ENCODE results near the gene CCDC178. TPM values are rescaled to one million over a fixed set of nuclear protein-coding genes. Genes with fewer than 3 reads are reported as not detected.
"Not testable (repeated sequence)": the region's sequence is repeated elsewhere in the genome, so short reads cannot be mapped to it uniquely, and the experiment has no call there.

CCDC178 gene
- total and polyA plus RNA-seq, 9 donors, result 0.43 to 0.84 (median 0.54) TPM

DNA sequence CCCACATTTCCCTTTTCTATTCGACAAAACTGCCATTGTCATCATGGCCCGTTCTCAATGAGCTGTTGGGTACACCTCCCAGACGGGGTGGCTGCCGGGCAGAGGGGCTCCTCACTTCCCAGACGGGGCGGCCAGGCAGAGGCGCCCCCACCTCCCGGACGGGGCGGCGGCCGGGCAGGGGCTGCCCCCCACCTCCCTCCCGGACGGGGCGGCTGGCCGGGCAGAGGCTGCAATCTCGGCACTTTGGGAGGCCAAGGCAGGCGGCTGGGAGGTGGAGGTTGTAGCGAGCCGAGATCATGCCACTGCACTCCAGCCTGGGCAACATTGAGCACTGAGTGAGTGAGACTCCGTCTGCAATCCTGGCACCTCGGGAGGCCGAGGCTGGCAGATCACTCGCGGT is 292.7 kb downstream of the CCDC178 start:
- not testable (repeated sequence) for H3K4me3 ChIP-seq (ENCODE audit: low read length); DNase-seq; H3K9me3 ChIP-seq (replicated peaks; ENCODE audit: control insufficient read depth, low read depth, low read length); H3K27me3 ChIP-seq (ENCODE audit: control insufficient read depth, insufficient read depth, low read length); H3K27ac ChIP-seq (ENCODE audit: low read length); H3K4me1 ChIP-seq (ENCODE audit: control insufficient read depth, insufficient read depth, low read length); H3K36me3 ChIP-seq (ENCODE audit: control insufficient read depth, insufficient read depth, low read length)
- WGBS (ENCODE audit: insufficient coverage), result 95% methylated on average over 7 of the region's 25 CpGs

DNA sequence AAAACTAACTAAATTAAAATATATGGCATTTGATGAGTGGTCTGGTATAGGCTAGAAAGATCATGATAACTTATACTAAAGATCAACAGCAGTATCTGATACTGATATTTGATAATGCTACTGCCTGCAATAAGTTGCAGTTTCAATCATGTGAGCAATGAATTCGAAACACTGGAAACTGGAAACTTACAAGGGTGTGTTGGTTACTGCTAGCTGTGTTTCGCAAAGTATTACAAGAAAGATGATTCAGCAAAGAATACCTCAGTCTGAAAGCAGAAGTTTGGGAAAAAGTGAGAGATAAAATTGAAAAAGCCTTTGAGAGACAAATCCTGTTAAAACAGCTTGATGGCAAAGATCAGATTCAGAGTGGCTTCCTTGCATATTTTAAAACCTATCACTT is 294.5 kb downstream of the CCDC178 start:
- Histone ChIP-seq H3K4me1 (ENCODE audit: control insufficient read depth, insufficient read depth, low read length) (no peaks in the 10 kb centered on the region), H3K27ac (ENCODE audit: low read length) (no peak overlapping the region), H3K9me3 (replicated peaks; ENCODE audit: control insufficient read depth, low read depth, low read length) (no peaks in the 10 kb centered on the region), H3K27me3 (ENCODE audit: control insufficient read depth, insufficient read depth, low read length) (no peaks in the 10 kb centered on the region), H3K4me3 (ENCODE audit: low read length) (no peak overlapping the region), H3K36me3 (ENCODE audit: control insufficient read depth, insufficient read depth, low read length) (no peaks in the 10 kb centered on the region)
- WGBS (ENCODE audit: insufficient coverage), result 87% methylated on average over 2 of the region's 2 CpGs
- DNase-seq, result no peak

DNA sequence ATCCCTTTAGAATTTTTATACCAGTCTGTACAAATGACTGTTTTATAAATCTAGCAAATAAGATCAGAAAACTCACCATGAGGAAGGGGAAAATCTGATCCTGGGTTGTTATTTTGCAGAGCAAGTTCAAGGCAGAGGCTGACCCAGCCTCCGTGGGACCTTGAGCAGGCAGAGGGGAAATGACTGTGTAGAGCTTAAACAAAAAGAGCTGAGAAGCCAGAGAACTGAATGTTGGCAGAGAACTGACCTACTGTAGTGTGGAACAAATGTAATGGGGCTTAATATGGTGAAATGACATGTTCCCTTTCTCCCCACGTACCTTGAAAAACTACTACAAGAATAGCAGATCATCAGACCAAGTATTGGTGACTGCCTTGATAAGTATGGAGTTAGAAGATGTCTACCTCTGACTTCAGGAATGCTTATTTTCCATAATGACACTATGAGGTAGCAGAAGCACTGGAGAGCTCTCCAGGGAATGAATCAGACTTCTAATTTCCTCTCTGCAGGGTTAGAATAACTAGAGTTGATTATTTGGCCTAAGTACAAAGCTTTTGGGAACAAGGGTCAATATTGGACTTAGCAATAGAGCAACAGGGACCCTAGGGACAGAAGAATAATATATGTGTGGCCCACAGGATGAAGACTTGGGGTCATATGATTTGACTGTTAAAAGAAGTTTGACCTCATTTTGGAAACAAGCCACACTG is 304.4 kb downstream of the CCDC178 start:
- Histone ChIP-seq H3K9me3 (replicated peaks; ENCODE audit: control insufficient read depth, low read depth, low read length) (no peaks in the 10 kb centered on the region), H3K27me3 (ENCODE audit: control insufficient read depth, insufficient read depth, low read length) (no peaks in the 10 kb centered on the region), H3K36me3 (ENCODE audit: control insufficient read depth, insufficient read depth, low read length) (no peaks in the 10 kb centered on the region), H3K27ac (ENCODE audit: low read length) (no peak overlapping the region), H3K4me1 (ENCODE audit: control insufficient read depth, insufficient read depth, low read length) (no peaks in the 10 kb centered on the region), H3K4me3 (ENCODE audit: low read length) (no peak overlapping the region)
- WGBS (ENCODE audit: insufficient coverage), result 25% methylated on average over 1 of the region's 2 CpGs
- no peak for DNase-seq

DNA sequence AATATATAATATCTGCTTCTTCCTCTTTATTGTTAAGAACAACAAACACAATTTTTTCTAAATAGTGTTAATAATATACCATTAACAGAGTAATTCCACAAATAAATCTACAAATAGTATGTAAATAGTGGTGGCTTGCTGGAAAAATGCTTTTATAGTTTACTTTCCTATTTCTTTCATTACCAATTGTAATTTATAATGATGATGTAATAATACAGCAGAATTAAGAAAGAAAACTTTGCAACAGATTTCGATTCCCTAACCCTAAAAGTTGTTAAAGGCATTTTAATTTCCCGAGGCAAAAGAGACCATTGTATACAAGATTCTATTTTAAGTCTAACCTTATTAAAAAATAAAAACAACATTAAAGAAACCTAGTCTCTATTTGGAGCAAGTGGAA is 307.9 kb downstream of the CCDC178 start:
- no CpG with 5 or more reads among the region's 2 CpGs for WGBS (ENCODE audit: insufficient coverage)
- no peak overlapping the region for H3K4me3 ChIP-seq (ENCODE audit: low read length)
- no peak overlapping the region for H3K27ac ChIP-seq (ENCODE audit: low read length)
- DNase-seq, result no peak
- no peaks in the 10 kb centered on the region for H3K27me3 ChIP-seq (ENCODE audit: control insufficient read depth, insufficient read depth, low read length)
- no peaks in the 10 kb centered on the region for H3K36me3 ChIP-seq (ENCODE audit: control insufficient read depth, insufficient read depth, low read length)
- no peaks in the 10 kb centered on the region for H3K9me3 ChIP-seq (replicated peaks; ENCODE audit: control insufficient read depth, low read depth, low read length)
- H3K4me1 ChIP-seq (ENCODE audit: control insufficient read depth, insufficient read depth, low read length), result no peaks in the 10 kb centered on the region

DNA sequence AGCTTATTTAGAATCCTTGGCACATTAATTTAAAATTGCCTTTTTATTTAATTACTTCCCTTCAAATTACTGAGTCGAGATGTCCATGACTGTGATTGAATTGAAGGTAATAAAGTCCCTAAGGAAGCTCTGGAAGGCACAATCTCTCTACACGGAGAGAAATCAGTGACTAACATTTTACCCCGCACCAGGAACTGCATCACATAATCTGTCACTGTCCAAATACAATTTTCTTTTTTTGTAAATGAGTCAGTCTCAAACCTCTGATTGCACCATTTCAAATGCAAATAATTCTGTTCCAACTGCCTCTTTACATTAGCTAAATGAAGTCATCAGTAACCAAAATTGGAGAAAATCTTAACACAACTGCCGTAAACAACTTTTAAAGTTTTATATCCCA is 311.9 kb downstream of the CCDC178 start:
- no peaks in the 10 kb centered on the region for H3K36me3 ChIP-seq (ENCODE audit: control insufficient read depth, insufficient read depth, low read length)
- no peaks in the 10 kb centered on the region for H3K27me3 ChIP-seq (ENCODE audit: control insufficient read depth, insufficient read depth, low read length)
- DNase-seq, result no peak
- H3K4me1 ChIP-seq (ENCODE audit: control insufficient read depth, insufficient read depth, low read length), result no peaks in the 10 kb centered on the region
- no peak overlapping the region for H3K4me3 ChIP-seq (ENCODE audit: low read length)
- no peak overlapping the region for H3K27ac ChIP-seq (ENCODE audit: low read length)
- H3K9me3 ChIP-seq (replicated peaks; ENCODE audit: control insufficient read depth, low read depth, low read length), result no peaks in the 10 kb centered on the region
- no CpG with 5 or more reads among the region's 4 CpGs for WGBS (ENCODE audit: insufficient coverage)

DNA sequence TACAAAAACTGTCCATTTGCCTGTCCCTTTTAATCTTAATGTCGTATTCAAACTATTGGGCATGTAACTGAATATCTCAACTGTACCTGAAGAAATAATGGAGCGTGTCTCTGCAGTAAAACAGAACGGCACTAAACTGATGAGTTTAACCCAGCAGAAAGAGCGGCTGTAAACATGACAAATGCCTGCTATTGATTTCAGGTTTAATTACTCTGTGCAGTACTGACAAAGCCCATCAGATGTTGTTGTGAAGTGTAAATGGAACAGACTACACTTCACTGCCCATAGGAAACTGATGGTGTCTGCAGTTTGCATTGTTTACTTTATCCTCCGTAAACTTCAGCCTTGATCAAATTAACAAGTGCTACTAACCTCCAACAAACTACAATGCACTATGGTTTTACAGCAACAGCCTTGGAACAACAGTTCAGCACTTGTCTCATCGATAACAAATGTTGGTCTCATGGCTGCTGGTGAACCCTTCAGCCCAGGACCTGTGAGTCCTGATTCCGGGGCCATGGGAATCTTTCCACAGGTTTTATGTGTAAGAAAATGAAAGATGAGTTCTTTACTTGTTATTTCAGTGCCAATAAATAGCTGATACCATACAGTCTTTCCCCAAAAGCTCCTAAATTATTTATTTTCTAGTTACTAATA is 316.5 kb downstream of the CCDC178 start:
- WGBS (ENCODE audit: insufficient coverage), result 42% methylated on average over 4 of the region's 7 CpGs
- H3K9me3 ChIP-seq (replicated peaks; ENCODE audit: control insufficient read depth, low read depth, low read length), result no peaks in the 10 kb centered on the region
- H3K4me3 ChIP-seq (ENCODE audit: low read length), result no peak overlapping the region
- no peaks in the 10 kb centered on the region for H3K27me3 ChIP-seq (ENCODE audit: control insufficient read depth, insufficient read depth, low read length)
- no peaks in the 10 kb centered on the region for H3K36me3 ChIP-seq (ENCODE audit: control insufficient read depth, insufficient read depth, low read length)
- no peak overlapping the region for H3K27ac ChIP-seq (ENCODE audit: low read length)
- no peak for DNase-seq
- no peaks in the 10 kb centered on the region for H3K4me1 ChIP-seq (ENCODE audit: control insufficient read depth, insufficient read depth, low read length)

DNA sequence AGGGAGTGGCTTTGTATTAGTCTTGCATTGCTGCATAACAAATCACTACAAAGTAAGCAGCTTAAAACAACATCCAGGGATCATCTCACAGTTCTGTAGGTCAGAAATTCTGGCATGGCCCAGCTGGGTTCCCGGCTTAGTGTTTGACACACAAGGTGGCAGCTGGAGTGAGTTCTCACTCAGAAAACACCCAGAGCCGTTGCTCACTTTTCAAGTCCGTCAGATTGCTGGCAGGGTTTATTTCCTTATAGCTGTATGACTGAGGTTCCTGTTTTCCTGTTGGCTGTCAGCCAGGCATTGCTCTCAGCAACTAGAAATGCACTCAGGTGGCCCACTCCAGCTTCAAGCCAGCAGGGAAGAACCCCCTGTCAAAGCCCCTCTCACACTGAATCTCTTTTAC is 324.1 kb downstream of the CCDC178 start:
- H3K4me3 ChIP-seq (ENCODE audit: low read length), result no peak overlapping the region
- WGBS (ENCODE audit: insufficient coverage), result 10% methylated on average over 2 of the region's 3 CpGs
- peak; percentile 19 for DNase-seq

DNA sequence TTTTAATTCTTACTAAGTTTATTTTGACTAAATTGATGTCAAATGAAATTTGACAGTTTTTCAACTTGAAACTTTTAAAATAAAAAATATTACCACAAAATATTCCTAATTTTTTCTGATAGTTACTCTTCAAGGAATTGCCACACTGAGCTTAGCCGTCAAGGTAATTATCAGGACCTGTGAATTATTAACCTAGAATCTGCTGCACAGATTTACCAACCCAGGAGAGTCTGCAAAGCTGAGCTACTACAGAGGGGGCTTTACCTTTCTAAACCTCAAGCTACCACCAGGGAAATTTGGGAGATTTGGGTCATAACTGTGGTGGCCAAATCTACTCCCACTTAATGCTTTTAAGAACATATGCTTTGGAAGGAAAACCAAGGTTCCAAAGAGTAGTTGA is 324.6 kb downstream of the CCDC178 start:
- Histone ChIP-seq H3K4me3 (ENCODE audit: low read length) (no peak overlapping the region), H3K9me3 (replicated peaks; ENCODE audit: control insufficient read depth, low read depth, low read length) (peaks cover 3% of the 10 kb centered on the region), H3K27me3 (ENCODE audit: control insufficient read depth, insufficient read depth, low read length) (no peaks in the 10 kb centered on the region), H3K4me1 (ENCODE audit: control insufficient read depth, insufficient read depth, low read length) (no peaks in the 10 kb centered on the region), H3K27ac (ENCODE audit: low read length) (no peak overlapping the region), H3K36me3 (ENCODE audit: control insufficient read depth, insufficient read depth, low read length) (no peaks in the 10 kb centered on the region)
- no CpG with 5 or more reads among the region's 1 CpG for WGBS (ENCODE audit: insufficient coverage)
- DNase-seq, result no peak

More for the DNA sequence above, 324.1 kb downstream of the CCDC178 start:
- Histone ChIP-seq H3K27ac (ENCODE audit: low read length) (no peak overlapping the region), H3K36me3 (ENCODE audit: control insufficient read depth, insufficient read depth, low read length) (no peaks in the 10 kb centered on the region), H3K27me3 (ENCODE audit: control insufficient read depth, insufficient read depth, low read length) (no peaks in the 10 kb centered on the region), H3K4me1 (ENCODE audit: control insufficient read depth, insufficient read depth, low read length) (no peaks in the 10 kb centered on the region), H3K9me3 (replicated peaks; ENCODE audit: control insufficient read depth, low read depth, low read length) (peaks cover 3% of the 10 kb centered on the region)

DNA sequence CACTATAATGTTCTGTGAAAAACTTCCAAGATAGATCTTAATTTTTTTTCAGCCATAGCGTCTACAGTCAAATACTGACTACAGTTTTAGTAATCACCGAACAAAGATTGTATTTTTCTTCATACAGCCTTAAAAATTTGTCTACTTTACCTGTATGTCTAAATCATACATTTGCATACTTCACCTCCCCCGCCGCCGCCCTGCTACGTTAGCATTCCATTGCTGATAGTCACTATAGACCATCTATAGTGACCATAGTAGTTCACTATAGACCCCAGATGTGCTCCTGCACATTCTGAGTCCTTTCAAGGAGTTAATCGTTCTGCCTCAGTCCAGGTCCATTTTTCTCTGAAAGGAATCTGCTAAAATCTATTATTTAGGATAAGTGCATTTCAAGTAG is 325.0 kb downstream of the CCDC178 start:
- Histone ChIP-seq H3K27ac (ENCODE audit: low read length) (no peak overlapping the region), H3K9me3 (replicated peaks; ENCODE audit: control insufficient read depth, low read depth, low read length) (peaks cover 3% of the 10 kb centered on the region), H3K36me3 (ENCODE audit: control insufficient read depth, insufficient read depth, low read length) (no peaks in the 10 kb centered on the region), H3K4me3 (ENCODE audit: low read length) (no peak overlapping the region), H3K4me1 (ENCODE audit: control insufficient read depth, insufficient read depth, low read length) (no peaks in the 10 kb centered on the region), H3K27me3 (ENCODE audit: control insufficient read depth, insufficient read depth, low read length) (no peaks in the 10 kb centered on the region)
- WGBS (ENCODE audit: insufficient coverage), result 89% methylated on average over 6 of the region's 7 CpGs
- no peak for DNase-seq

DNA sequence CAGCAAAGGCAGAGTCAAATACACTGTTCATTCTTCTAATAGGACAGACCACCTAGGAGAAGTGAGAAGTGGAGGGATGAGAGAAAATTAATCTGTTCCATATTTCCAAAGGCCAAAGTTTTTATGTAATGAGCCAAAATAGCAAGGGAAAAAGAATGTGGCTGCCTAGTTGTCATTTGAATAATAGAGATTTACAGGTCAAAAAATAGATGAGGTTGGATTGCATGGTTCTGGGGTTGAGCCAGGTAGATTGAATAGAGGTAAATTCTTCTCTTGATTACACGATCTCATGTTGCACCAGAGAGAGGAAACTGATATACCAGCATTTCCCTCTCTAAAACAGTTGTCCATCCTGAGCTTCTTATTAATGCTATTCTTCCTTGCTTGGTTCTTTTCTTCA is 325.8 kb downstream of the CCDC178 start:
- Histone ChIP-seq H3K36me3 (ENCODE audit: control insufficient read depth, insufficient read depth, low read length) (no peaks in the 10 kb centered on the region), H3K4me3 (ENCODE audit: low read length) (no peak overlapping the region), H3K4me1 (ENCODE audit: control insufficient read depth, insufficient read depth, low read length) (no peaks in the 10 kb centered on the region), H3K27me3 (ENCODE audit: control insufficient read depth, insufficient read depth, low read length) (no peaks in the 10 kb centered on the region), H3K27ac (ENCODE audit: low read length) (no peak overlapping the region), H3K9me3 (replicated peaks; ENCODE audit: control insufficient read depth, low read depth, low read length) (peaks cover 3% of the 10 kb centered on the region)
- no CpG with 5 or more reads among the region's 1 CpG for WGBS (ENCODE audit: insufficient coverage)
- DNase-seq, result no peak
